K562 (cell line): ENCODE results near the gene PRKAR2B. TPM values are rescaled to one million over a fixed set of nuclear protein-coding genes. Genes with fewer than 3 reads are reported as not detected.
A peak's percentile ranks its signal among the peaks of the same experiment; 100 is the strongest.
"Not testable (repeated sequence)": the region's sequence is repeated elsewhere in the genome, so short reads cannot be mapped to it uniquely, and the experiment has no call there.

Experiments
- ATAC-seq: fragments of 200-7000 bp; cut with Tn5 transposase; 3 replicates; pipeline ENCODE4 v1.9.1; 2020; ENCODE audit warnings: moderate library complexity
- BruUV-seq: library from RNA; stranded (reverse); fragments of 400-500 nt; replicated peaks from 2 replicates; lab custom pipeline; 2021; lab: Mats Ljungman, UMichigan
- CTCF ChIA-PET: fragments of 300-600 bp; formaldehyde crosslinking; extraction: SDS; loops from one replicate; lab custom pipeline; 2021; ENCODE audit warnings: low intra/inter-chr PET ratio; lab: Yijun Ruan, JAX
- POLR2A ChIA-PET: fragments of 300-600, 350-650 bp; sonication (Branson Sonifier 250); formaldehyde crosslinking; extraction: SDS; loops from one replicate; lab custom pipeline; 2021; ENCODE audit warnings: antibody characterized with exemption, inconsistent platforms; lab: Yijun Ruan, JAX
- DNase-seq, 4 experiments: peaks; one replicate each; pipeline versions ENCODE4 v3.0.0 to v3.0.0-alpha.2; 2011 to 2018; ENCODE audit warnings: low spot score in 3 of 4, mixed read lengths in 3 of 4; ENCODE audit errors: extremely low read depth in 1 of 4
- FAIRE-seq: peaks from 2 replicates; lab custom pipeline; 2011; peaks lifted over from hg19 to GRCh38; lab: Jason Lieb, UNC
- H2AFZ ChIP-seq: 2 replicates; pipeline ENCODE4 v1.6.0; 2011; ENCODE audit warnings: low read depth, low read length, control low read depth, inconsistent platforms
- H3K27ac ChIP-seq: fragments of 200-600 bp; 3 replicates; pipeline ENCODE4 v1.8.0; 2011; ENCODE audit warnings: low read depth, mild to moderate bottlenecking, control low read depth, inconsistent platforms, low read length, moderate library complexity, mixed read lengths; ENCODE audit errors: extremely low read depth
- H3K27me3 ChIP-seq, 2 experiments: fragments of 300-600 bp in 1 of 2; 2 replicates in 1 of 2; 3 replicates in 1 of 2; pipeline versions ENCODE4 v1.6.0 to v1.8.0; 2011; ENCODE audit warnings: inconsistent platforms in 2 of 2, low read length in 2 of 2, mild to moderate bottlenecking in 1 of 2, mixed read lengths in 1 of 2, moderate library complexity in 1 of 2; ENCODE audit not compliant: control insufficient read depth in 2 of 2, insufficient read depth in 2 of 2
- H3K36me3 ChIP-seq: fragments of 300-600 bp; 3 replicates; pipeline ENCODE4 v1.8.0; 2011; ENCODE audit warnings: mild to moderate bottlenecking, low read length, inconsistent platforms; ENCODE audit not compliant: control insufficient read depth, insufficient read depth
- H3K4me1 ChIP-seq, 2 experiments: fragments of 200-600 bp in 1 of 2; replicated peaks in 1 of 2; 2 replicates in 1 of 2; 3 replicates in 1 of 2; pipeline versions ENCODE4 v1.5.1 to v1.8.0; 2011; ENCODE audit warnings: inconsistent platforms in 2 of 2, low read length in 2 of 2, mild to moderate bottlenecking in 1 of 2, mixed read lengths in 1 of 2, moderate library complexity in 1 of 2; ENCODE audit not compliant: control insufficient read depth in 2 of 2, insufficient read depth in 2 of 2
- H3K4me2 ChIP-seq: 2 replicates; pipeline ENCODE4 v1.6.1; 2011; ENCODE audit warnings: low read length, control low read depth, inconsistent platforms, mixed read lengths; ENCODE audit not compliant: insufficient read depth
- H3K4me3 ChIP-seq: fragments of 200-600 bp; sonication (generic), shearing (Covaris generic); 2 replicates; pipeline ENCODE4 v1.5.1; 2016; ENCODE audit warnings: control low read depth, inconsistent platforms
- H3K79me2 ChIP-seq: fragments of 200-600 bp; 3 replicates; pipeline ENCODE4 v1.8.0; 2011; ENCODE audit warnings: low read length, inconsistent platforms; ENCODE audit not compliant: control insufficient read depth, insufficient read depth
- H3K9ac ChIP-seq, 2 experiments: 2 replicates each; pipeline versions ENCODE4 v1.6.0 to v1.6.1; 2011; ENCODE audit warnings: low read depth in 2 of 2, low read length in 2 of 2, control low read depth in 1 of 2, inconsistent platforms in 1 of 2, mild to moderate bottlenecking in 1 of 2, mixed read lengths in 1 of 2; ENCODE audit not compliant: insufficient read depth in 1 of 2
- H3K9me1 ChIP-seq: one replicate; pipeline ENCODE4 v1.6.0; 2011; ENCODE audit warnings: inconsistent platforms, mild to moderate bottlenecking, low read length, moderate library complexity; ENCODE audit not compliant: control insufficient read depth, insufficient read depth
- H3K9me3 ChIP-seq: replicated peaks from 2 replicates; pipeline ENCODE4 v1.5.1; 2011; ENCODE audit warnings: low read depth, low read length, inconsistent platforms; ENCODE audit not compliant: control insufficient read depth, insufficient read depth
- H4K20me1 ChIP-seq: replicated peaks from 2 replicates; pipeline ENCODE4 v1.6.1; 2011; ENCODE audit warnings: low read length, inconsistent platforms, mixed read lengths; ENCODE audit not compliant: control insufficient read depth, insufficient read depth
- BCOR ChIP-seq: fragments of 450-650 bp; IDR thresholded peaks from 2 replicates; pipeline ENCODE4 v1.6.1; 2016
- KDM1A ChIP-seq, 2 experiments: fragments of 450-650 bp; IDR thresholded peaks; 2 replicates each; pipeline ENCODE4 v1.6.1; 2016; ENCODE audit warnings: mild to moderate bottlenecking in 2 of 2
- ZNF146 ChIP-seq: IDR thresholded peaks from one replicate; pipeline ENCODE4 v1.6.1; 2018; ENCODE audit warnings: missing compliant biosample characterization; ENCODE audit not compliant: unreplicated experiment
- WGBS: fragments of 100-300 bp; shearing (Covaris generic); methylation state at CpG from one replicate; pipeline ENCODE4 v1.1.6; 2016; ENCODE audit warnings: low coverage, mixed read lengths; ENCODE audit not compliant: insufficient coverage; ENCODE audit errors: missing lambda C conversion rate; 5-methylcytosine and 5-hydroxymethylcytosine counted together
- in situ Hi-C: fragments of 300-500 bp; cut with MboI; formaldehyde crosslinking; loops from 4 replicates; pipeline ENCODE4 v1.15.0; 2018; ENCODE audit warnings: inconsistent platforms, mixed read lengths
- intact Hi-C: fragments of 100-400 bp; cut with micrococcal nuclease; formaldehyde crosslinking; loops from 2 replicates; pipeline ENCODE4 v1.14.2; 2022
- polyA plus RNA-seq, 8 experiments: library from polyadenylated mRNA; depleted of rRNA in 4 of 8; stranded (reverse) in 5 of 8; unstranded in 3 of 8; fragments of >200 nt; fragmentation: Nextera tagmentation in 2 of 8; fragmentation: Illumina TruSeq in 1 of 8; extraction: Ambion mirVana in 2 of 8; extraction: Trizol in 1 of 8; gene quantifications; 2 replicates each; pipeline versions ENCODE4 v1.2.1 to v1.2.3, GENCODE V29; 2011 to 2014; ENCODE audit warnings: inconsistent platforms in 1 of 8, missing spikeins in 1 of 8
- total RNA-seq, 7 experiments: library from RNA; depleted of rRNA in 6 of 7; stranded (reverse); fragments of >200 nt in 6 of 7; fragmentation: Illumina TruSeq in 2 of 7; extraction: Trizol in 2 of 7; gene quantifications; 2 replicates each; pipeline versions ENCODE4 v1.2.1 to v1.2.3, GENCODE V29; 2011 to 2021; ENCODE audit warnings: low replicate concordance in 1 of 7
- TF ChIP-seq, protein P1 (sequence below): fragments of 450-650 bp; IDR thresholded peaks from 2 replicates; pipeline ENCODE4 v1.6.1; 2016; ENCODE audit warnings: mild to moderate bottlenecking

PRKAR2B gene
- total and polyA plus RNA-seq, 9 of the 15 experiments (the other 6 are each of a cell fraction or from before 2014, with no cell fraction given): 59.0 to 173 (median 129) TPM

DNA sequence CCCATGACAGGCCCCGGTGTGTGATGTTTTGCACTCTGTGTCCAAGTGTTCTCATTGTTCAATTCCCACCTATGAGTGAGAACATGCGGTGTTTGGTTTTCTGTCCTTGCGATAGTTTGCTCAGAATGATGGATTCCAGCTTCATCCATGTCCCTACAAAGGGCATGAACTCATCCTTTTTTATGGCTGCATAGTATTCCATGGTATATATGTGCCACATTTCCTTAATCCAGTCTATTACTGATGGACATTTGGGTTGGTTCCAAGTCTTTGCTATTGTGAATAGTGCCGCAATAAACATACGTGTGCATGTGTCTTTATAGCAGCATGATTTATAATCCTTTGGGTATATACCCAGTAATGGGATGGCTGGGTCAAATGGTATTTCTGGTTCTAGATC lies 49.2 kb downstream of the PRKAR2B start:
- H3K4me3 ChIP-seq: not testable (repeated sequence)
- peaks cover 19 to 26% of the 10 kb centered on the region in 2 experiments for H3K4me1 ChIP-seq
- TF ChIP-seq BCOR (peak; percentile 83), KDM1A (IDR thresholded peaks at IDR 0.05) (peak in 1 of 2 experiments; percentile 69; a peak in 1 of 4 replicates), ZNF146 (CRISPR knock-in tag) (peak; percentile 73)
- TF ChIP-seq, protein P1, sequence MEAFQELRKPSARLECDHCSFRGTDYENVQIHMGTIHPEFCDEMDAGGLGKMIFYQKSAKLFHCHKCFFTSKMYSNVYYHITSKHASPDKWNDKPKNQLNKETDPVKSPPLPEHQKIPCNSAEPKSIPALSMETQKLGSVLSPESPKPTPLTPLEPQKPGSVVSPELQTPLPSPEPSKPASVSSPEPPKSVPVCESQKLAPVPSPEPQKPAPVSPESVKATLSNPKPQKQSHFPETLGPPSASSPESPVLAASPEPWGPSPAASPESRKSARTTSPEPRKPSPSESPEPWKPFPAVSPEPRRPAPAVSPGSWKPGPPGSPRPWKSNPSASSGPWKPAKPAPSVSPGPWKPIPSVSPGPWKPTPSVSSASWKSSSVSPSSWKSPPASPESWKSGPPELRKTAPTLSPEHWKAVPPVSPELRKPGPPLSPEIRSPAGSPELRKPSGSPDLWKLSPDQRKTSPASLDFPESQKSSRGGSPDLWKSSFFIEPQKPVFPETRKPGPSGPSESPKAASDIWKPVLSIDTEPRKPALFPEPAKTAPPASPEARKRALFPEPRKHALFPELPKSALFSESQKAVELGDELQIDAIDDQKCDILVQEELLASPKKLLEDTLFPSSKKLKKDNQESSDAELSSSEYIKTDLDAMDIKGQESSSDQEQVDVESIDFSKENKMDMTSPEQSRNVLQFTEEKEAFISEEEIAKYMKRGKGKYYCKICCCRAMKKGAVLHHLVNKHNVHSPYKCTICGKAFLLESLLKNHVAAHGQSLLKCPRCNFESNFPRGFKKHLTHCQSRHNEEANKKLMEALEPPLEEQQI: 0 out of 2 replicates have a peak, but pooled peaks have one; percentile 35
- TF ChIP-seq, all 486 proteins: peak for 4; not testable (repeated sequence) for 482
- CTCF ChIA-PET, H3K4me2 ChIP-seq, DNase-seq, H3K27ac ChIP-seq, H3K36me3 ChIP-seq, POLR2A ChIA-PET, H3K27me3 ChIP-seq, H3K9me1 ChIP-seq, ATAC-seq, in situ Hi-C loops, intact Hi-C loops, FAIRE-seq, BruUV-seq, H2AFZ ChIP-seq, H3K9me3 ChIP-seq, H3K9ac ChIP-seq: not testable (repeated sequence)
- Histone ChIP-seq H3K79me2 (peaks cover 78% of the 10 kb centered on the region), H4K20me1 (peaks cover 27% of the 10 kb centered on the region)
- 95% methylated on average over 2 of the region's 5 CpGs for WGBS
